Gastrocnemius medialis (tissue), 4 donors: ENCODE measurements around the gene CHMP6.
"Not testable (repeated sequence)": the region's sequence is repeated elsewhere in the genome, so short reads cannot be mapped to it uniquely, and the experiment has no call there.

Experiments used
- CTCF ChIP-seq, 5 experiments: fragments of 450-650 bp in 3 of 5; fragments of 200-600 bp in 2 of 5; sonication (generic) in 2 of 5; IDR thresholded peaks in 4 of 5; conservative IDR thresholded peaks in 1 of 5; 1 replicate in 4 of 5; 2 replicates in 1 of 5; pipeline ENCODE4 v1.5.1; 2016 to 2019; ENCODE audit warnings: antibody characterized with exemption in 5 of 5, mild to moderate bottlenecking in 3 of 5, moderate library complexity in 3 of 5
- POLR2A ChIP-seq, 2 donors: fragments of 450-650 bp; IDR thresholded peaks; one replicate each; pipeline ENCODE4 v1.6.1; 2017; ENCODE audit warnings: antibody characterized with exemption in 2 of 2, mild to moderate bottlenecking in 2 of 2, moderate library complexity in 2 of 2

GRCh38 chr17:81017330-81017729 is 25.7 kb downstream of the CHMP6 start:
- not testable (repeated sequence) for TF ChIP-seq CTCF (IDR thresholded peaks at IDR 0.05 in 4 of 5, conservative IDR thresholded peaks at IDR 0.05 in 1 of 5); POLR2A (IDR thresholded peaks at IDR 0.05)
